Endothelial cell of umbilical vein (primary cell): ENCODE results near the gene ABCB4. TPM values are rescaled to one million over a fixed set of nuclear protein-coding genes. Genes with fewer than 3 reads are reported as not detected.

Experiments used
- BruUV-seq: library from RNA; stranded (reverse); fragments of 400-500 nt; replicated peaks from 2 replicates; lab custom pipeline; 2021; lab: Mats Ljungman, UMichigan
- CTCF ChIA-PET: fragments of 300-600, 350-600 bp; sonication (Branson Sonifier 250); formaldehyde crosslinking; loops from one replicate; lab custom pipeline; 2021; ENCODE audit warnings: antibody characterized with exemption, inconsistent platforms; lab: Charles Lee
- POLR2A ChIA-PET: fragments of 300-600, 350-600 bp; sonication (Branson Sonifier 250); formaldehyde crosslinking; loops from one replicate; lab custom pipeline; 2021; ENCODE audit warnings: antibody characterized with exemption, inconsistent platforms; lab: Charles Lee
- DNase-seq: peaks from one replicate; pipeline ENCODE4 v3.0.0-alpha.2; 2011; ENCODE audit warnings: low read depth, low spot score
- FAIRE-seq: peaks from 2 replicates; lab custom pipeline; 2011; peaks lifted over from hg19 to GRCh38; lab: Jason Lieb, UNC
- H2AFZ ChIP-seq: 2 replicates; pipeline ENCODE4 v1.6.0; 2012; ENCODE audit warnings: low read depth, low read length, control low read depth, inconsistent platforms
- H3K27ac ChIP-seq: 2 replicates; pipeline ENCODE4 v1.5.1; 2011; ENCODE audit warnings: low read depth, mild to moderate bottlenecking, control low read depth, low read length, moderate library complexity; ENCODE audit not compliant: insufficient read depth
- H3K27me3 ChIP-seq, 2 experiments: 2 replicates each; pipeline versions ENCODE4 v1.6.0 to v1.6.1; 2011; ENCODE audit warnings: low read length in 2 of 2, mixed read lengths in 1 of 2; ENCODE audit not compliant: control insufficient read depth in 2 of 2, insufficient read depth in 2 of 2
- H3K36me3 ChIP-seq, 2 experiments: 2 replicates in 1 of 2; 3 replicates in 1 of 2; pipeline ENCODE4 v1.5.1; 2011; ENCODE audit warnings: low read length in 2 of 2, mild to moderate bottlenecking in 1 of 2, moderate library complexity in 1 of 2; ENCODE audit not compliant: control insufficient read depth in 2 of 2, insufficient read depth in 2 of 2; ENCODE audit errors: extremely low read depth in 1 of 2
- H3K4me1 ChIP-seq: 3 replicates; pipeline ENCODE4 v1.5.1; 2011; ENCODE audit warnings: mild to moderate bottlenecking, low read length; ENCODE audit not compliant: control insufficient read depth, insufficient read depth; ENCODE audit errors: extremely low read depth
- H3K4me2 ChIP-seq: 2 replicates; pipeline ENCODE4 v1.6.1; 2011; ENCODE audit warnings: low read length, control low read depth, mixed read lengths; ENCODE audit not compliant: insufficient read depth
- H3K4me3 ChIP-seq, 3 experiments: fragments of 200-600 bp in 1 of 3; sonication (generic), shearing (Covaris generic) in 1 of 3; replicated peaks in 1 of 3; 2 replicates each; pipeline ENCODE4 v1.5.1; 2011 to 2016; ENCODE audit warnings: control low read depth in 3 of 3, low read length in 3 of 3, mild to moderate bottlenecking in 2 of 3, inconsistent platforms in 1 of 3, low read depth in 1 of 3, moderate library complexity in 1 of 3; ENCODE audit not compliant: insufficient read depth in 1 of 3
- H3K79me2 ChIP-seq: 2 replicates; pipeline ENCODE4 v1.6.0; 2012; ENCODE audit warnings: low read length, inconsistent platforms; ENCODE audit not compliant: control insufficient read depth, insufficient read depth
- H3K9ac ChIP-seq: replicated peaks from 2 replicates; pipeline ENCODE3; 2011; ENCODE audit warnings: low read length, control low read depth; ENCODE audit not compliant: insufficient read depth; ENCODE audit errors: extremely low read depth
- H3K9me1 ChIP-seq: replicated peaks from 3 replicates; pipeline ENCODE4 v1.6.0; 2011; ENCODE audit warnings: mild to moderate bottlenecking, low read length; ENCODE audit not compliant: control insufficient read depth, insufficient read depth; ENCODE audit errors: extremely low read depth
- H3K9me3 ChIP-seq: replicated peaks from 2 replicates; pipeline ENCODE4 v1.5.1; 2012; ENCODE audit warnings: low read length, inconsistent platforms; ENCODE audit not compliant: control insufficient read depth, insufficient read depth
- H4K20me1 ChIP-seq: replicated peaks from 2 replicates; pipeline ENCODE3; 2011; ENCODE audit warnings: mild to moderate bottlenecking, low read length; ENCODE audit not compliant: control insufficient read depth, insufficient read depth; ENCODE audit errors: extremely low read depth
- EZH2 ChIP-seq: IDR thresholded peaks from 2 replicates; pipeline ENCODE4 v1.6.1; 2012; ENCODE audit warnings: borderline replicate concordance, low read depth, mild to moderate bottlenecking, moderate library complexity, low read length, inconsistent platforms; ENCODE audit not compliant: severe bottlenecking
- FOS ChIP-seq: IDR thresholded peaks from 2 replicates; pipeline ENCODE4 v1.6.1; 2011; ENCODE audit warnings: mild to moderate bottlenecking, low read length, moderate library complexity, borderline replicate concordance; ENCODE audit not compliant: insufficient read depth
- GATA2 ChIP-seq: IDR thresholded peaks from 2 replicates; pipeline ENCODE4 v1.7.0; 2011; ENCODE audit warnings: low read depth, mild to moderate bottlenecking, moderate library complexity, mixed read lengths, low read length; ENCODE audit not compliant: insufficient read length, insufficient read depth
- JUN ChIP-seq: IDR thresholded peaks from 2 replicates; pipeline ENCODE4 v1.6.1; 2011; ENCODE audit warnings: borderline replicate concordance, low read depth; ENCODE audit not compliant: insufficient read length, insufficient read depth
- MYC ChIP-seq: IDR thresholded peaks from one replicate; pipeline ENCODE4 v1.6.1; 2011; ENCODE audit warnings: mild to moderate bottlenecking, low read depth, low read length
- POLR2A ChIP-seq: IDR thresholded peaks from 2 replicates; pipeline ENCODE4 v1.6.1; 2012; ENCODE audit warnings: low read depth, mild to moderate bottlenecking, control low read depth, low read length
- POLR2AphosphoS5 ChIP-seq: IDR thresholded peaks from 2 replicates; pipeline ENCODE4 v1.6.1; 2012; ENCODE audit warnings: low read depth, mild to moderate bottlenecking, control low read depth, low read length, moderate library complexity; ENCODE audit not compliant: insufficient read depth
- dilution Hi-C: fragments of 300-500 bp; cut with MboI; formaldehyde crosslinking; loops from one replicate; pipeline ENCODE4 v1.15.0; 2019; ENCODE audit warnings: low sequenced_read_pairs; ENCODE audit not compliant: extremely low pct_ligation_motif_present
- intact Hi-C: fragments of 100-400 bp; cut with micrococcal nuclease; formaldehyde crosslinking; loops from one replicate; pipeline ENCODE4 v1.10.0; 2022
- polyA plus RNA-seq, 4 experiments: library from polyadenylated mRNA; depleted of rRNA in 3 of 4; stranded (reverse) in 3 of 4; unstranded in 1 of 4; fragments of >200 nt; gene quantifications; 2 replicates each; pipeline versions ENCODE4 v1.2.1 to v1.2.3, GENCODE V29; 2011 to 2012; ENCODE audit warnings: missing spikeins in 1 of 4
- total RNA-seq: library from RNA; stranded (reverse); gene quantifications from 2 replicates; pipeline ENCODE4 v1.2.3, GENCODE V29; 2021
- TF ChIP-seq, protein P1 (sequence below): IDR thresholded peaks from 2 replicates; pipeline ENCODE4 v1.6.1; 2011; ENCODE audit not compliant: insufficient read depth, insufficient read length
- TF ChIP-seq, protein P2 (sequence below), 2 donors: IDR thresholded peaks; 1 replicate in 1 of 2; 2 replicates in 1 of 2; pipeline ENCODE4 v1.5.1; 2011; ENCODE audit warnings: low read length in 2 of 2, mild to moderate bottlenecking in 2 of 2, moderate library complexity in 2 of 2, control low read depth in 1 of 2, inconsistent platforms in 1 of 2, low read depth in 1 of 2; ENCODE audit not compliant: insufficient read depth in 1 of 2; ENCODE audit errors: extremely low read depth in 1 of 2

ABCB4 gene
- total and polyA plus RNA-seq, 2 donors (not counting 3 experiments of a cell fraction or from before 2014, with no cell fraction given) = 0.11 to 0.15 TPM

- POLR2A ChIA-PET = no interaction called here
Observed at GRCh38 chr7:87505557-87506245, 30.2 kb upstream of the ABCB4 start.

DNA sequence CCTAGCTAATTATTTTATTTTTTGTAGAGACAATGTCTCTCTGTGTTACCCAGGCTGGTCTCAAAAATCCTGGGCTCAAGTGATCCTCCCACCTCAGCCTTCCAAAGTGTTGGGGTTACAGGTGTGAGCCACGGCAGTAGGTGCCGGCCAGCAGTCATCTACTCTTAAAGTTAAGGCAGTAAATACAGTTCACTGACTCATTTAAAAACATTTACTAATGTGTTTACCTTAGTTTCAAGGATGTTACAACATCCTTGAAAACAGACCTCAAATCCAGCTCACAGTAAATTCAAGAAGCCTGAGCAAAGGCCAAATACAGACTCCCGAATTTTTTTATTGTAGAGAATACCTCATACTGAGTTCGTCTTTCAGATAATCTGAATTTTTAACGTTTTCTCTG is 29.6 kb upstream of the ABCB4 start:
- no peak overlapping the region for H3K4me3 ChIP-seq
- H3K9me3 ChIP-seq = no peaks in the 10 kb centered on the region
- H3K27me3 ChIP-seq = peaks cover 0 to 5% of the 10 kb centered on the region in 2 experiments
- DNase-seq = no peak
- POLR2A ChIA-PET = no interaction called here
- BruUV-seq = no TSS peak
- no peak overlapping the region for H3K27ac ChIP-seq
- no peaks in the 10 kb centered on the region for H4K20me1 ChIP-seq
- no peaks in the 10 kb centered on the region for H3K36me3 ChIP-seq
- H3K4me1 ChIP-seq = no peaks in the 10 kb centered on the region
- H3K9ac ChIP-seq = no peak overlapping the region
- no peak overlapping the region for H2AFZ ChIP-seq
- no peak overlapping the region for H3K4me2 ChIP-seq
- dilution Hi-C loops = no loop called here
- CTCF ChIA-PET = interaction anchor here (1.1 to 4.4 kb wide), 16 partner anchors 9 to 665 kb away, joined by 3 to 108 read pairs (median 8); no protein-coding TSS in a partner anchor
- H3K79me2 ChIP-seq = no peaks in the 10 kb centered on the region
- no peaks in the 10 kb centered on the region for H3K9me1 ChIP-seq
- TF ChIP-seq, protein P1, sequence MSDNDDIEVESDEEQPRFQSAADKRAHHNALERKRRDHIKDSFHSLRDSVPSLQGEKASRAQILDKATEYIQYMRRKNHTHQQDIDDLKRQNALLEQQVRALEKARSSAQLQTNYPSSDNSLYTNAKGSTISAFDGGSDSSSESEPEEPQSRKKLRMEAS = no peak
- TF ChIP-seq EZH2 = no peak
- TF ChIP-seq POLR2A = no peak
- TF ChIP-seq GATA2 = no peak
- TF ChIP-seq, protein P2, sequence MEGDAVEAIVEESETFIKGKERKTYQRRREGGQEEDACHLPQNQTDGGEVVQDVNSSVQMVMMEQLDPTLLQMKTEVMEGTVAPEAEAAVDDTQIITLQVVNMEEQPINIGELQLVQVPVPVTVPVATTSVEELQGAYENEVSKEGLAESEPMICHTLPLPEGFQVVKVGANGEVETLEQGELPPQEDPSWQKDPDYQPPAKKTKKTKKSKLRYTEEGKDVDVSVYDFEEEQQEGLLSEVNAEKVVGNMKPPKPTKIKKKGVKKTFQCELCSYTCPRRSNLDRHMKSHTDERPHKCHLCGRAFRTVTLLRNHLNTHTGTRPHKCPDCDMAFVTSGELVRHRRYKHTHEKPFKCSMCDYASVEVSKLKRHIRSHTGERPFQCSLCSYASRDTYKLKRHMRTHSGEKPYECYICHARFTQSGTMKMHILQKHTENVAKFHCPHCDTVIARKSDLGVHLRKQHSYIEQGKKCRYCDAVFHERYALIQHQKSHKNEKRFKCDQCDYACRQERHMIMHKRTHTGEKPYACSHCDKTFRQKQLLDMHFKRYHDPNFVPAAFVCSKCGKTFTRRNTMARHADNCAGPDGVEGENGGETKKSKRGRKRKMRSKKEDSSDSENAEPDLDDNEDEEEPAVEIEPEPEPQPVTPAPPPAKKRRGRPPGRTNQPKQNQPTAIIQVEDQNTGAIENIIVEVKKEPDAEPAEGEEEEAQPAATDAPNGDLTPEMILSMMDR (IDR thresholded peaks at IDR 0.05; ENCODE audit: extremely low read depth in 1 of 2, insufficient read depth in 1 of 2, low read depth in 1 of 2, low read length in 2 of 2) = no peak
- no peak for TF ChIP-seq JUN
- TF ChIP-seq MYC = no peak
- no peak for TF ChIP-seq POLR2AphosphoS5
- no peak for TF ChIP-seq FOS
- no peak for FAIRE-seq
- intact Hi-C loops = loop anchor here (5.0 kb wide), 1 partner anchor 292 kb away; no protein-coding TSS in a partner anchor

More at GRCh38 chr7:87505557-87506245, 30.2 kb upstream of the ABCB4 start:
- Histone ChIP-seq H3K4me3 (no peak overlapping the region), H3K79me2 (no peaks in the 10 kb centered on the region), H3K27ac (no peak overlapping the region), H3K4me2 (no peak overlapping the region), H2AFZ (no peak overlapping the region), H3K9ac (no peak overlapping the region), H3K27me3 (peaks cover 0 to 5% of the 10 kb centered on the region in 2 experiments), H3K9me1 (no peaks in the 10 kb centered on the region), H3K9me3 (no peaks in the 10 kb centered on the region), H3K36me3 (no peaks in the 10 kb centered on the region), H3K4me1 (no peaks in the 10 kb centered on the region), H4K20me1 (no peaks in the 10 kb centered on the region)
- no peak for TF ChIP-seq GATA2
- TF ChIP-seq, protein P1 = no peak
- TF ChIP-seq FOS = no peak
- TF ChIP-seq POLR2AphosphoS5 = no peak
- no peak for TF ChIP-seq JUN
- dilution Hi-C loops = no loop called here
- BruUV-seq = no TSS peak
- CTCF ChIA-PET = interaction anchor here (0.6 to 4.4 kb wide), 52 partner anchors 9 to 1222 kb away, joined by 3 to 108 read pairs (median 5); partner anchors contain the start of genes ABCB1, ADAM22, DBF4 and RUNDC3B
- FAIRE-seq (no peak), DNase-seq (no peak)
- intact Hi-C loops = loop anchor here (1.0 to 5.0 kb wide), 4 partner anchors 119 to 606 kb away; no protein-coding TSS in a partner anchor
